ENCODE measurements around the gene HIBADH.

- TF ChIP-seq, protein P1, sequence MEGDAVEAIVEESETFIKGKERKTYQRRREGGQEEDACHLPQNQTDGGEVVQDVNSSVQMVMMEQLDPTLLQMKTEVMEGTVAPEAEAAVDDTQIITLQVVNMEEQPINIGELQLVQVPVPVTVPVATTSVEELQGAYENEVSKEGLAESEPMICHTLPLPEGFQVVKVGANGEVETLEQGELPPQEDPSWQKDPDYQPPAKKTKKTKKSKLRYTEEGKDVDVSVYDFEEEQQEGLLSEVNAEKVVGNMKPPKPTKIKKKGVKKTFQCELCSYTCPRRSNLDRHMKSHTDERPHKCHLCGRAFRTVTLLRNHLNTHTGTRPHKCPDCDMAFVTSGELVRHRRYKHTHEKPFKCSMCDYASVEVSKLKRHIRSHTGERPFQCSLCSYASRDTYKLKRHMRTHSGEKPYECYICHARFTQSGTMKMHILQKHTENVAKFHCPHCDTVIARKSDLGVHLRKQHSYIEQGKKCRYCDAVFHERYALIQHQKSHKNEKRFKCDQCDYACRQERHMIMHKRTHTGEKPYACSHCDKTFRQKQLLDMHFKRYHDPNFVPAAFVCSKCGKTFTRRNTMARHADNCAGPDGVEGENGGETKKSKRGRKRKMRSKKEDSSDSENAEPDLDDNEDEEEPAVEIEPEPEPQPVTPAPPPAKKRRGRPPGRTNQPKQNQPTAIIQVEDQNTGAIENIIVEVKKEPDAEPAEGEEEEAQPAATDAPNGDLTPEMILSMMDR (IDR thresholded peaks at IDR 0.05): no peak
- TF ChIP-seq POLR2A (IDR thresholded peaks at IDR 0.05): no peak
These were observed 67.7 kb downstream of the HIBADH start for GRCh38 chr7:27595009-27595408.

All from testis (tissue), 2 donors.